NCI-H1092 (cell line): Measurements from ENCODE around the gene CFAP107.
"Not testable (repeated sequence)": the region's sequence is repeated elsewhere in the genome, so short reads cannot be mapped to it uniquely, and the experiment has no call there.

Experiments
- DNase-seq: peaks from one replicate; lab custom pipeline; 2025; lab: John Stamatoyannopoulos, UW

CFAP107 gene

GRCh38 chr1:12745992-12746323, at the start of gene CFAP107:
TSS of gene CFAP107 (plus strand) at chr1:12746200. CDS start at chr1:12746431, 231 bp downstream.
- DNase-seq, result peak; percentile 40

- DNase-seq, result no peak
Observed at GRCh38 chr1:12696658-12697057, 49.3 kb upstream of the CFAP107 start.

DNA sequence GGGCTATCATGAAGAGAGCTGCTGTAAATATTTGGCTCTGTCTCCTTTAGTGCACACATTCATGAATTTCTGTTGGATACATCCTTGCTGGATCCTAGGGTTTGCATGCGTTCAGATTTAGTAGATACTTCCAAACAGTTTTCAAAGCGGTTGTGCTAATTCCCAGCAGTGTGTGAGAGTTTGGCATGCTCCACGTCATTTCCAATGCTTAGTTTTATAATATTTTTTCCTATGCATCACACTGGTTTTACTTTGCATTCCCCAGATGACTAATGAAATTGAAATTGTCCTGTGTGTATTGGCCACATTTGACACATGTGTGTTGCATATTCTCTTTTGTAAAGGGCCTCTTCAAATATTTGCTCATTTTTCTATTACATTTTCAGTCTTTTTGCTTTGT, 48.6 kb upstream of the CFAP107 start:
- DNase-seq, result no peak

DNA sequence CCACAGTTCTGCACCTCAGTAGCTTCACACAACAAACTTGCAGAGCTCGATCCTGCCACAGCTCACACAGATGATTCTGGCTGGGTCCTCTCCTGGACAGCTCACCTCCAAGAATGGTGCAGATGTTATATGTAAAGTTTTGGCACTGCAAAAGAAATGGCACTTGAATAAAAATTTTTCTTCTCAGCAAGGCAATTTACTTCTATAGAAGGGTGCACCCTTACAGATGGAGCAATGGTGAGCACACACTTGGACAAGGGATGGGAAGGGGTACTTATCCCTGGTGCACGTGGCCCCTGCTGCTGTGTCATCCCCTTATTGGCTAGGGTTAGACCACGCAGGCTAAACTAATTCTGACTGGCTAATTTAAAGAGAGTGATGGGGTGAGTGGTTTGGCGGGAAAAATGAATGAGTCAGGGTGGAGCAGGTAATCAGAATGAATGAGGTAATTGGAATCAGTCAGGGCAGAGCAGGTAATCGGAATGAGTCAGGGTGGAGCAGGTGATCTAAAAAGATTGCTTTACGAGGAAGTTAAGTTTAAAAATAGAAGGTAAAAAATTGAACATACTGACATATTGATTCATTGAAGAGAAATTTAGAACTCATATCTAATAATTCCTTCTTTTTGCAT, 42.1 kb upstream of the CFAP107 start:
- no peak for DNase-seq

GRCh38 chr1:12706061-12706460, 39.9 kb upstream of the CFAP107 start:
- no peak for DNase-seq

- DNase-seq, result no peak
Observed at GRCh38 chr1:12708396-12709090, 37.5 kb upstream of the CFAP107 start.

GRCh38 chr1:12709091-12709491, 36.9 kb upstream of the CFAP107 start:
- no peak for DNase-seq

- DNase-seq, result no peak
Observed at GRCh38 chr1:12709696-12710095, 36.3 kb upstream of the CFAP107 start.

DNA sequence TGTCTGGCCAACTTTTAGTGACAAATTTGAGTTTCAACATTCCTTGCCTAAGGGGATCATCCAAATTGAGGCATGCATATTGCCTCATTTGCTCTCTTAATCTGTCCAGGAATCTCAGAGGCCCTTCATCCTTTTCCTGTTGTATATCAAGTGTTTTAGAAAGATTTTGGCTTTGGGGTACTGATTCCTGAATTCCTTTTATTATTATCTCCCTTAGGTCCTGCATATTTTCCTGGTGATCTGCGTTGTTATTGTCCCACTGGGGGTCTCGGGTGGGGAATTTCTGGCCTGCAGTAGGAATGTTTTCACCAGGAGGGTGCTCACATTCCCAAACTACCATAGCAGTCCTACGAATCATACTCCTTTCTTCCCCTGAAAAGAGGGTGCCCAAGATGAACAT, 34.5 kb upstream of the CFAP107 start:
- no peak for DNase-seq

- no peak for DNase-seq
Observed at GRCh38 chr1:12712076-12712475, 33.9 kb upstream of the CFAP107 start.

- no peak for DNase-seq
Observed at GRCh38 chr1:12712929-12713328, 33.1 kb upstream of the CFAP107 start.

GRCh38 chr1:12713651-12714050, 32.3 kb upstream of the CFAP107 start:
- DNase-seq, result not testable (repeated sequence)

GRCh38 chr1:12714710-12715475, 31.1 kb upstream of the CFAP107 start:
- no peak for DNase-seq

DNA sequence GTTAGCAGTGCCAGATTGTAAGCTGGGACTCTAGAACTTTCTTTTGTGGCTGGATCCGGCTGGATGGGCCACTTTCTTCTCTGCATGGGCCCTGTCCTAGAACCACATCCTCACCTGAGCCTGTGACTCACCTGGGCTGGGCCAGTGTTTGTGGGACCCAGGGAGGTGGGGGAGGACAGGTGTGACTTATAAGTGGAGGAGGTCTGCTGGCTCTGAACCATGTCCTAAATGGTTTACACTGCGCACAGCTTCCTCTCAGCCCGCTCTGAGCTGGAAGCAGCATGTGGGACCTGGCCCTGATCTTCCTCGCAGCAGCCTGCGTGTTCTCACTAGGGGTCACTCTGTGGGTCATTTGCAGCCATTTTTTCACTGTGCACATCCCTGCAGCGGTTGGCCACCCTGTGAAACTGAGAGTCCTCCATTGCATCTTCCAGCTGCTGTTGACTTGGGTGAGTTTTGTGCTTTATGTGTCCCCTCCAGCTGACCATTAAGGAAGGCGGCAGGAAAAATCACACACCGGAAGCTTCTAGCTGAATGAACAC, 30.0 kb upstream of the CFAP107 start, which contains the start of gene AADACL3:
Gene AADACL3, plus strand, starts transcription at position 215 of the 542 bp plus-strand sequence. Its CDS starts 67 bp downstream, at position 282.
- no peak for DNase-seq

- DNase-seq, result no peak
Observed at GRCh38 chr1:12717301-12717838, 28.6 kb upstream of the CFAP107 start.

GRCh38 chr1:12722626-12723025, 23.4 kb upstream of the CFAP107 start:
- DNase-seq, result no peak

DNA sequence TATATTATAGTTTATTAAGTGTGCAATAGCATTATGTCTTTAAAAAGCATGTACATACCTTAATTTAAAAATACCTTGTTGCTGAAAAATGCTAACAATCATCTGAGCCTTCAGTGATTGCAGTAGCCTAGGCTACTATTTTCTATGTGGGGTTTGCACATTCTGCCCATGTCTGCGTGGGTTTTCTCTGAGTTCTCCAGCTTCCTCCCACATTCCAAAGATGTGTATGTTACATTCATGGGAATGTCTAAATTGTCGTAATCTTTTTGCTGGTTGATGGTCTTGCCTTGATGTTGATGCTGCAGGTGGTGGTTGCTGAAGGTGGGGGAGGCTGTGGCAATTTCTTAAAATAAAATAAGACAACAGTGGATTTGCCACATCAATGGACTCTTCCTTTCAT, 17.6 kb upstream of the CFAP107 start:
- DNase-seq, result no peak

DNA sequence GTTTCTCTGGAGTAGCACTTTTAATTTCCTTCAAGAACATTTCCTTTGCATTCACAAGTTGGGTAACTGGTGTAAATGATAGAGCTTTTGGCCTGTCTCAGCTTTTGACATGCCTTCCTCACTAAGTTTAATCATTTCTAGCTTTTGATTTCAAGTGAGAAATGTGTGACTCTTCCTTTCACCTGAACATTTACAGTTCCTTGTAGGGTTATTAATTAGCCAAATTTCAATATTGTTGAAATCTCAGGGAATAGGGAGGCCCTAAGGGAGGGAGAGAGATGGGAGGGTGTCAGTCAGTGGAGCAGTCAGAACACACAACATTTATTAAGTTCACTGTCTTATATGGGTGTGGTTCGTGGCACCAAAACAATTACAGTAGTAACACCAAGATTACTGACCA, 15.8 kb upstream of the CFAP107 start:
- DNase-seq, result no peak

- DNase-seq, result not testable (repeated sequence)
Observed at GRCh38 chr1:12731084-12731483, 14.9 kb upstream of the CFAP107 start.

- no peak for DNase-seq
Observed at GRCh38 chr1:12734651-12735050, 11.3 kb upstream of the CFAP107 start.

DNA sequence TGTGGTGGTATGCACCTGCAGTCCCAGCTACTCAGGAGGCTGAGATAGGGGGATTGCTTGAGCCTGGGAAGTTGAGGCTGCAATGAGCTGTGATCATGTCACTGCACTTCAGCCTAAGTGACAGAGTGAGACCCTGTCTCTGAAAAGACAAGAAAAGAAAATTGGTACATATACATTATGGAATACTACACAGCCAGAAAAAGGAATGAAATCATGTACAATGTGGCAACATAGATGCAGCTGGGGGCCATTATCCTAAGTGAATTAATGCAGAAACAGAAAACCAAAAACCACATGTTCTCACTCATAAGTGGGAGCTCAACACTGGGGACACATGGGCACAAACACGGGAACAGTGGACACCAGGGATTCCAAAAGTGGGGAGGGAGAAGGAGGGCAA, 7.1 kb upstream of the CFAP107 start:
- DNase-seq, result no peak

GRCh38 chr1:12739613-12740012, 6.4 kb upstream of the CFAP107 start:
- DNase-seq, result no peak

DNA sequence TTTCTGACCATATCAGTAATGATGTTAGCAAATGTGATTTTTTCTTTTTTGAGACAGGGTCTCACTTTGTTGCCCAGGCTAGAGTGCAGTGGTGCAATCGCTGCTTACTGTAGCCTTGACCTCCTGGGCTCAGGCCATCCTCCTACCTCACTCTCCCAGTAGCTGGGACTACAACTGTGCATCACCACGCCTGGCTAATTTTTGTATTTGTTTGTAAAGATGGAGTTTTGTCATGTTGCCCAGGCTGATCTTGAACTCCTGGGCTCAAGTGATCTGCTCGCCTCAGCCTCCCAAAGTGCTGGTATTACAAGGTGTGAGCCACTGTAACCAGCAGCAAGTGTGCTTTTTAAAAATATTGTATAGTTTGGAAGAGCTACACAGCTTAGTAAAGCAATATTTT, 4.1 kb upstream of the CFAP107 start:
- no peak for DNase-seq
